ENCODE measurements around the gene SLC35G6.

SLC35G6 gene

GRCh38 chr17:7476494-7476893 lies 4.8 kb upstream of the SLC35G6 start:
- ATAC-seq (ENCODE audit: low read depth) (peak; percentile 79), DNase-seq (ENCODE audit: low spot score) (no peak)
- TF ChIP-seq CTCF (IDR thresholded peaks at IDR 0.05; ENCODE audit: poor library complexity, severe bottlenecking): no peak
- no peaks in the 10 kb centered on the region for H3K27me3 ChIP-seq (ENCODE audit: insufficient read depth, poor library complexity, severe bottlenecking)
- peaks cover 9% of the 10 kb centered on the region; the same call in 1 of the 2 replicates for H3K36me3 ChIP-seq (ENCODE audit: low read depth)
- H3K27ac ChIP-seq (ENCODE audit: poor library complexity, severe bottlenecking): peak overlapping the region; percentile 95
- no peaks in the 10 kb centered on the region for H3K9me3 ChIP-seq (ENCODE audit: severe bottlenecking)
- no peak overlapping the region for H3K4me3 ChIP-seq (ENCODE audit: severe bottlenecking)
- peaks cover 24% of the 10 kb centered on the region for H3K4me1 ChIP-seq (ENCODE audit: insufficient read depth, poor library complexity, severe bottlenecking)

GRCh38 chr17:7476951-7477350 lies 4.3 kb upstream of the SLC35G6 start:
- Histone ChIP-seq H3K27ac (ENCODE audit: poor library complexity, severe bottlenecking) (peak overlapping the region; percentile 95), H3K9me3 (ENCODE audit: severe bottlenecking) (no peaks in the 10 kb centered on the region), H3K4me1 (ENCODE audit: insufficient read depth, poor library complexity, severe bottlenecking) (peaks cover 24% of the 10 kb centered on the region), H3K36me3 (ENCODE audit: low read depth) (peaks cover 9% of the 10 kb centered on the region; the same call in 1 of the 2 replicates), H3K4me3 (ENCODE audit: severe bottlenecking) (no peak overlapping the region), H3K27me3 (ENCODE audit: insufficient read depth, poor library complexity, severe bottlenecking) (no peaks in the 10 kb centered on the region)
- no peak for TF ChIP-seq CTCF (IDR thresholded peaks at IDR 0.05; ENCODE audit: poor library complexity, severe bottlenecking)
- DNase-seq (ENCODE audit: low spot score) (no peak), ATAC-seq (ENCODE audit: low read depth) (no peak)

- Histone ChIP-seq H3K36me3 (ENCODE audit: low read depth) (peaks cover 9% of the 10 kb centered on the region; the same call in 1 of the 2 replicates), H3K27ac (ENCODE audit: poor library complexity, severe bottlenecking) (peak overlapping the region; percentile 95), H3K4me1 (ENCODE audit: insufficient read depth, poor library complexity, severe bottlenecking) (peaks cover 24% of the 10 kb centered on the region), H3K4me3 (ENCODE audit: severe bottlenecking) (peak overlapping the region; percentile 62), H3K9me3 (ENCODE audit: severe bottlenecking) (no peaks in the 10 kb centered on the region), H3K27me3 (ENCODE audit: insufficient read depth, poor library complexity, severe bottlenecking) (no peaks in the 10 kb centered on the region)
- ATAC-seq (ENCODE audit: low read depth) (peak; percentile 17), DNase-seq (ENCODE audit: low spot score) (no peak)
- no peak for TF ChIP-seq CTCF (IDR thresholded peaks at IDR 0.05; ENCODE audit: poor library complexity, severe bottlenecking)
Observed at GRCh38 chr17:7477392-7478275, 3.6 kb upstream of the SLC35G6 start.

GRCh38 chr17:7478276-7479212 lies 2.7 kb upstream of the SLC35G6 start:
- Histone ChIP-seq H3K9me3 (ENCODE audit: severe bottlenecking) (no peaks in the 10 kb centered on the region), H3K36me3 (ENCODE audit: low read depth) (peaks cover 9% of the 10 kb centered on the region; the same call in 1 of the 2 replicates), H3K4me1 (ENCODE audit: insufficient read depth, poor library complexity, severe bottlenecking) (peaks cover 24% of the 10 kb centered on the region), H3K4me3 (ENCODE audit: severe bottlenecking) (peak overlapping the region; percentile 62), H3K27me3 (ENCODE audit: insufficient read depth, poor library complexity, severe bottlenecking) (no peaks in the 10 kb centered on the region), H3K27ac (ENCODE audit: poor library complexity, severe bottlenecking) (peak overlapping the region; percentile 95)
- no peak for TF ChIP-seq CTCF (IDR thresholded peaks at IDR 0.05; ENCODE audit: poor library complexity, severe bottlenecking)
- ATAC-seq (ENCODE audit: low read depth) (peak; percentile 11), DNase-seq (ENCODE audit: low spot score) (no peak)
